ENCODE measurements around the gene RDH13.
"Not testable (repeated sequence)": the region's sequence is repeated elsewhere in the genome, so short reads cannot be mapped to it uniquely, and the experiment has no call there.

- TF ChIP-seq CTCF, POLR2A (IDR thresholded peaks at IDR 0.05): not testable (repeated sequence)
These were observed 55.4 kb downstream of the RDH13 start for GRCh38 chr19:55007537-55007936.
